Activated CD4-positive, alpha-beta T cell treated with anti-CD3 and anti-CD28 coated beads for 24 hours (primary cell): ENCODE measurements around the gene OGFOD2.
"Not testable (repeated sequence)": the region's sequence is repeated elsewhere in the genome, so short reads cannot be mapped to it uniquely, and the experiment has no call there.

Experiments
- DNase-seq, 2 donors: peaks; one replicate each; pipeline ENCODE4 v3.0.0-alpha.2; 2020; ENCODE audit warnings: low read depth in 2 of 2

OGFOD2 gene

GRCh38 chr12:123005081-123005626 is 30.1 kb downstream of the OGFOD2 start:
- DNase-seq = no peak

- no peak for DNase-seq
Observed at GRCh38 chr12:123006977-123007376, 31.9 kb downstream of the OGFOD2 start.

GRCh38 chr12:123010110-123010509 is 35.1 kb downstream of the OGFOD2 start:
- DNase-seq = no peak

- DNase-seq = no peak
Observed at GRCh38 chr12:123010681-123011080, 35.6 kb downstream of the OGFOD2 start.

GRCh38 chr12:123011701-123012100 is 36.7 kb downstream of the OGFOD2 start:
- no peak for DNase-seq

GRCh38 chr12:123013185-123014095 is 38.4 kb downstream of the OGFOD2 start:
- no peak for DNase-seq

- DNase-seq = not testable (repeated sequence)
Observed at GRCh38 chr12:123014473-123014872, 39.4 kb downstream of the OGFOD2 start.

GRCh38 chr12:123017753-123018152 is 42.7 kb downstream of the OGFOD2 start:
- DNase-seq = no peak

GRCh38 chr12:123019841-123020138 is 44.7 kb downstream of the OGFOD2 start:
- no peak for DNase-seq

- no peak for DNase-seq
Observed at GRCh38 chr12:123021688-123022604, 46.9 kb downstream of the OGFOD2 start.

GRCh38 chr12:123022846-123023245 is 47.8 kb downstream of the OGFOD2 start:
- DNase-seq = no peak

- peak in 1 of 2 donors; percentile 6 for DNase-seq
Observed at GRCh38 chr12:123024819-123025391, 49.9 kb downstream of the OGFOD2 start.

- DNase-seq = no peak
Observed at GRCh38 chr12:123026094-123026853, 51.2 kb downstream of the OGFOD2 start.

- no peak for DNase-seq
Observed at GRCh38 chr12:123027726-123028445, 52.8 kb downstream of the OGFOD2 start.

- DNase-seq = no peak
Observed at GRCh38 chr12:123028475-123028874, 53.4 kb downstream of the OGFOD2 start.

- no peak for DNase-seq
Observed at GRCh38 chr12:123029550-123029949, 54.5 kb downstream of the OGFOD2 start.
